SJCRH30 (cell line): Measurements from ENCODE around the gene DNAI1. TPM values are rescaled to one million over a fixed set of nuclear protein-coding genes. Genes with fewer than 3 reads are reported as not detected.
A peak's percentile ranks its signal among the peaks of the same experiment; 100 is the strongest.

ENCODE experiments used
- DNase-seq, 2 experiments: peaks; one replicate each; pipeline ENCODE4 v3.0.0-alpha.2; 2015 to 2020
- H3K27ac ChIP-seq: fragments of 250-450 bp; sonication (Bioruptor Pico); 2 replicates; pipeline ENCODE4 v1.5.1; 2020; ENCODE audit warnings: mild to moderate bottlenecking, moderate library complexity
- H3K27me3 ChIP-seq: fragments of 250-450 bp; sonication (Bioruptor Pico); 2 replicates; pipeline ENCODE4 v1.5.1; 2020; ENCODE audit warnings: mild to moderate bottlenecking, moderate library complexity
- H3K36me3 ChIP-seq: fragments of 250-450 bp; sonication (Bioruptor Pico); 2 replicates; pipeline ENCODE4 v1.5.1; 2020; ENCODE audit warnings: mild to moderate bottlenecking, moderate library complexity
- H3K4me1 ChIP-seq: fragments of 250-450 bp; sonication (Bioruptor Pico); 2 replicates; pipeline ENCODE4 v1.5.1; 2020; ENCODE audit warnings: mild to moderate bottlenecking, moderate library complexity
- H3K4me3 ChIP-seq: fragments of 250-450 bp; sonication (Bioruptor Pico); 2 replicates; pipeline ENCODE4 v1.5.1; 2020; ENCODE audit warnings: mild to moderate bottlenecking, moderate library complexity
- H3K9me3 ChIP-seq: fragments of 250-450 bp; sonication (Bioruptor Pico); replicated peaks from 2 replicates; pipeline ENCODE4 v1.5.1; 2020; ENCODE audit warnings: mild to moderate bottlenecking, moderate library complexity
- total RNA-seq: library from RNA; depleted of rRNA; stranded (reverse); fragments of >200 nt; shearing (Covaris generic); gene quantifications from 2 replicates; pipeline ENCODE4 v1.2.3, GENCODE V29; 2014

Gene DNAI1
- total RNA-seq, 1 experiment from 2014 or later: 0.08 TPM

- no peaks in the 10 kb centered on the region for H3K36me3 ChIP-seq
- H3K27me3 ChIP-seq: no peaks in the 10 kb centered on the region
- H3K4me1 ChIP-seq: no peaks in the 10 kb centered on the region
- no peak overlapping the region for H3K4me3 ChIP-seq
- no peak for DNase-seq
- H3K9me3 ChIP-seq: no peaks in the 10 kb centered on the region
- no peak overlapping the region for H3K27ac ChIP-seq
These were observed 33.4 kb downstream of the DNAI1 start for GRCh38 chr9:34492051-34492450.

GRCh38 chr9:34493972-34494535 lies 35.4 kb downstream of the DNAI1 start:
- H3K27me3 ChIP-seq: no peaks in the 10 kb centered on the region
- no peak overlapping the region for H3K4me3 ChIP-seq
- H3K9me3 ChIP-seq: no peaks in the 10 kb centered on the region
- no peak overlapping the region for H3K27ac ChIP-seq
- peak; percentile 47 to 67 for DNase-seq
- no peaks in the 10 kb centered on the region for H3K36me3 ChIP-seq
- no peaks in the 10 kb centered on the region for H3K4me1 ChIP-seq

- Histone ChIP-seq H3K36me3 (no peaks in the 10 kb centered on the region), H3K4me1 (no peaks in the 10 kb centered on the region), H3K27me3 (no peaks in the 10 kb centered on the region), H3K27ac (no peak overlapping the region), H3K9me3 (no peaks in the 10 kb centered on the region), H3K4me3 (no peak overlapping the region)
- DNase-seq: peak in 1 of 2 experiments; percentile 12
These were observed 37.6 kb downstream of the DNAI1 start for GRCh38 chr9:34496149-34496712.

GRCh38 chr9:34498553-34498952 lies 39.9 kb downstream of the DNAI1 start:
- Histone ChIP-seq H3K27me3 (no peaks in the 10 kb centered on the region), H3K4me1 (no peaks in the 10 kb centered on the region), H3K36me3 (no peaks in the 10 kb centered on the region), H3K4me3 (no peak overlapping the region), H3K27ac (no peak overlapping the region), H3K9me3 (no peaks in the 10 kb centered on the region)
- peak in 1 of 2 experiments; percentile 17 for DNase-seq

- H3K4me1 ChIP-seq: no peaks in the 10 kb centered on the region
- no peaks in the 10 kb centered on the region for H3K36me3 ChIP-seq
- H3K27ac ChIP-seq: no peak overlapping the region
- H3K4me3 ChIP-seq: no peak overlapping the region
- H3K9me3 ChIP-seq: no peaks in the 10 kb centered on the region
- no peak for DNase-seq
- H3K27me3 ChIP-seq: 0 out of 2 replicates have a peak, but pooled peaks cover 3% of the 10 kb centered on the region
These were observed 40.5 kb downstream of the DNAI1 start for GRCh38 chr9:34499076-34499475.

- no peak overlapping the region for H3K27ac ChIP-seq
- H3K4me3 ChIP-seq: no peak overlapping the region
- peak; percentile 35 to 77 for DNase-seq
- H3K36me3 ChIP-seq: no peaks in the 10 kb centered on the region
- H3K27me3 ChIP-seq: 0 out of 2 replicates have a peak, but pooled peaks cover 3% of the 10 kb centered on the region
- H3K9me3 ChIP-seq: no peaks in the 10 kb centered on the region
- no peaks in the 10 kb centered on the region for H3K4me1 ChIP-seq
These were observed 42.1 kb downstream of the DNAI1 start for GRCh38 chr9:34500623-34501267.

GRCh38 chr9:34501372-34501771 lies 42.8 kb downstream of the DNAI1 start:
- 0 out of 2 replicates have a peak, but pooled peaks cover 3% of the 10 kb centered on the region for H3K27me3 ChIP-seq
- H3K27ac ChIP-seq: no peak overlapping the region
- DNase-seq: no peak
- H3K4me1 ChIP-seq: no peaks in the 10 kb centered on the region
- H3K4me3 ChIP-seq: no peak overlapping the region
- H3K9me3 ChIP-seq: no peaks in the 10 kb centered on the region
- no peaks in the 10 kb centered on the region for H3K36me3 ChIP-seq

GRCh38 chr9:34501889-34502425 lies 43.4 kb downstream of the DNAI1 start:
- Histone ChIP-seq H3K36me3 (no peaks in the 10 kb centered on the region), H3K27me3 (0 out of 2 replicates have a peak, but pooled peaks cover 3% of the 10 kb centered on the region), H3K4me1 (no peaks in the 10 kb centered on the region), H3K4me3 (no peak overlapping the region), H3K27ac (no peak overlapping the region), H3K9me3 (no peaks in the 10 kb centered on the region)
- peak; percentile 19 to 27 for DNase-seq

GRCh38 chr9:34502471-34502870 lies 43.9 kb downstream of the DNAI1 start:
- no peak overlapping the region for H3K4me3 ChIP-seq
- 0 out of 2 replicates have a peak, but pooled peaks cover 3% of the 10 kb centered on the region for H3K27me3 ChIP-seq
- no peak overlapping the region for H3K27ac ChIP-seq
- no peaks in the 10 kb centered on the region for H3K9me3 ChIP-seq
- no peaks in the 10 kb centered on the region for H3K4me1 ChIP-seq
- H3K36me3 ChIP-seq: no peaks in the 10 kb centered on the region
- DNase-seq: no peak

GRCh38 chr9:34502891-34503290 lies 44.3 kb downstream of the DNAI1 start:
- Histone ChIP-seq H3K36me3 (no peaks in the 10 kb centered on the region), H3K9me3 (no peaks in the 10 kb centered on the region), H3K27me3 (0 out of 2 replicates have a peak, but pooled peaks cover 3% of the 10 kb centered on the region)

GRCh38 chr9:34503406-34503805 lies 44.8 kb downstream of the DNAI1 start:
- Histone ChIP-seq H3K27ac (no peak overlapping the region), H3K9me3 (no peaks in the 10 kb centered on the region), H3K27me3 (0 out of 2 replicates have a peak, but pooled peaks cover 3% of the 10 kb centered on the region), H3K36me3 (no peaks in the 10 kb centered on the region), H3K4me3 (no peak overlapping the region), H3K4me1 (no peaks in the 10 kb centered on the region)
- DNase-seq: no peak

More at GRCh38 chr9:34502891-34503290, 44.3 kb downstream of the DNAI1 start:
- no peak overlapping the region for H3K4me3 ChIP-seq
- no peaks in the 10 kb centered on the region for H3K4me1 ChIP-seq
- no peak overlapping the region for H3K27ac ChIP-seq
- DNase-seq: no peak

- no peak overlapping the region for H3K27ac ChIP-seq
- no peaks in the 10 kb centered on the region for H3K9me3 ChIP-seq
- no peak overlapping the region for H3K4me3 ChIP-seq
- no peaks in the 10 kb centered on the region for H3K36me3 ChIP-seq
- H3K4me1 ChIP-seq: no peaks in the 10 kb centered on the region
- DNase-seq: no peak
- H3K27me3 ChIP-seq: 0 out of 2 replicates have a peak, but pooled peaks cover 3% of the 10 kb centered on the region
These were observed 46.9 kb downstream of the DNAI1 start for GRCh38 chr9:34505370-34506120.

GRCh38 chr9:34506623-34507022 lies 48.0 kb downstream of the DNAI1 start:
- H3K27me3 ChIP-seq: 0 out of 2 replicates have a peak, but pooled peaks cover 3% of the 10 kb centered on the region
- H3K9me3 ChIP-seq: no peaks in the 10 kb centered on the region
- no peaks in the 10 kb centered on the region for H3K4me1 ChIP-seq
- H3K27ac ChIP-seq: no peak overlapping the region
- H3K36me3 ChIP-seq: no peaks in the 10 kb centered on the region
- H3K4me3 ChIP-seq: no peak overlapping the region
- no peak for DNase-seq

GRCh38 chr9:34507556-34507955 lies 49.0 kb downstream of the DNAI1 start:
- DNase-seq: no peak
- Histone ChIP-seq H3K36me3 (no peaks in the 10 kb centered on the region), H3K27me3 (0 out of 2 replicates have a peak, but pooled peaks cover 3% of the 10 kb centered on the region), H3K27ac (no peak overlapping the region), H3K9me3 (no peaks in the 10 kb centered on the region), H3K4me3 (no peak overlapping the region), H3K4me1 (no peaks in the 10 kb centered on the region)
